Measurements from ENCODE around the gene SLC6A3.

SLC6A3 gene

GRCh38 chr5:1390861-1391600 is 54.2 kb downstream of the SLC6A3 start:
- no peak for DNase-seq (ENCODE audit: low read depth in 2 of 2)

- no peak for DNase-seq (ENCODE audit: low read depth in 2 of 2)
These were observed 54.9 kb downstream of the SLC6A3 start for GRCh38 chr5:1390333-1390732.

GRCh38 chr5:1388383-1388967 is 56.8 kb downstream of the SLC6A3 start:
- DNase-seq (ENCODE audit: low read depth in 2 of 2), result no peak

GRCh38 chr5:1387876-1388275 is 57.4 kb downstream of the SLC6A3 start:
- no peak for DNase-seq (ENCODE audit: low read depth in 2 of 2)

GRCh38 chr5:1387059-1387755 is 58.0 kb downstream of the SLC6A3 start:
- no peak for DNase-seq (ENCODE audit: low read depth in 2 of 2)

- DNase-seq (ENCODE audit: low read depth in 2 of 2), result peak; percentile 17 to 36
These were observed 58.9 kb downstream of the SLC6A3 start for GRCh38 chr5:1386274-1386717.

- DNase-seq (ENCODE audit: low read depth in 2 of 2), result peak; percentile 62 to 73
These were observed 59.6 kb downstream of the SLC6A3 start for GRCh38 chr5:1385395-1386273.

- DNase-seq (ENCODE audit: low read depth in 2 of 2), result no peak
These were observed 60.7 kb downstream of the SLC6A3 start for GRCh38 chr5:1384521-1384920.

- DNase-seq (ENCODE audit: low read depth in 2 of 2), result no peak
These were observed 61.3 kb downstream of the SLC6A3 start for GRCh38 chr5:1383886-1384401.

GRCh38 chr5:1383344-1383743 is 61.9 kb downstream of the SLC6A3 start:
- no peak for DNase-seq (ENCODE audit: low read depth in 2 of 2)

- DNase-seq (ENCODE audit: low read depth in 2 of 2), result no peak
These were observed 63.0 kb downstream of the SLC6A3 start for GRCh38 chr5:1382248-1382700.

- no peak for DNase-seq (ENCODE audit: low read depth in 2 of 2)
These were observed 63.6 kb downstream of the SLC6A3 start for GRCh38 chr5:1381370-1382247.

GRCh38 chr5:1380910-1381309 is 64.3 kb downstream of the SLC6A3 start:
- no peak for DNase-seq (ENCODE audit: low read depth in 2 of 2)

GRCh38 chr5:1380011-1380817 is 65.0 kb downstream of the SLC6A3 start:
- peak; percentile 19 to 35 for DNase-seq (ENCODE audit: low read depth in 2 of 2)

GRCh38 chr5:1378866-1379659 is 66.2 kb downstream of the SLC6A3 start:
- no peak for DNase-seq (ENCODE audit: low read depth in 2 of 2)

GRCh38 chr5:1378096-1378495 is 67.1 kb downstream of the SLC6A3 start:
- DNase-seq (ENCODE audit: low read depth in 2 of 2), result no peak

- no peak for DNase-seq (ENCODE audit: low read depth in 2 of 2)
These were observed 68.3 kb downstream of the SLC6A3 start for GRCh38 chr5:1376981-1377380.

GRCh38 chr5:1375871-1376810 is 69.1 kb downstream of the SLC6A3 start:
- DNase-seq (ENCODE audit: low read depth in 2 of 2), result no peak
